Ishikawa (cell line): Measurements from ENCODE around the gene EXOC3L4.

Experiments used
- CEBPB ChIP-seq: IDR thresholded peaks from 2 replicates; pipeline ENCODE4 v1.6.1; 2012
- CREB1 ChIP-seq: IDR thresholded peaks from 2 replicates; pipeline ENCODE4 v1.6.1; 2012; ENCODE audit warnings: low read depth
- EGR1 ChIP-seq: IDR thresholded peaks from 2 replicates; pipeline ENCODE4 v1.6.1; 2012
- EP300 ChIP-seq: IDR thresholded peaks from 2 replicates; pipeline ENCODE4 v1.6.1; 2012; ENCODE audit warnings: borderline replicate concordance
- FOXM1 ChIP-seq: IDR thresholded peaks from 2 replicates; pipeline ENCODE4 v1.6.1; 2012; ENCODE audit warnings: low read depth, borderline replicate concordance
- MAX ChIP-seq: IDR thresholded peaks from 2 replicates; pipeline ENCODE4 v1.6.1; 2012
- NFIC ChIP-seq: IDR thresholded peaks from 2 replicates; pipeline ENCODE4 v1.6.1; 2012
- RAD21 ChIP-seq: IDR thresholded peaks from 2 replicates; pipeline ENCODE4 v1.6.1; 2012; ENCODE audit warnings: low read depth
- REST ChIP-seq: IDR thresholded peaks from 2 replicates; pipeline ENCODE4 v1.6.1; 2012; ENCODE audit warnings: low read depth, mild to moderate bottlenecking
- TAF1 ChIP-seq: IDR thresholded peaks from 2 replicates; pipeline ENCODE4 v1.6.1; 2012; ENCODE audit warnings: low read depth, mild to moderate bottlenecking
- TCF12 ChIP-seq: IDR thresholded peaks from 2 replicates; pipeline ENCODE4 v1.6.1; 2012; ENCODE audit warnings: low read depth
- TEAD4 ChIP-seq: IDR thresholded peaks from 2 replicates; pipeline ENCODE4 v1.6.1; 2012
- USF1 ChIP-seq: IDR thresholded peaks from 2 replicates; pipeline ENCODE4 v1.6.1; 2012
- YY1 ChIP-seq: IDR thresholded peaks from 2 replicates; pipeline ENCODE4 v1.6.1; 2012; ENCODE audit warnings: low read depth
- ZBTB7A ChIP-seq: IDR thresholded peaks from 2 replicates; pipeline ENCODE4 v1.6.1; 2012; ENCODE audit warnings: low read depth

EXOC3L4 gene

GRCh38 chr14:103140316-103141109, 46.0 kb downstream of the EXOC3L4 start:
- TF ChIP-seq CEBPB: no peak
- peak; percentile 88 for TF ChIP-seq NFIC

- peak; percentile 89 for TF ChIP-seq RAD21
- 0 out of 2 replicates have a peak, but pooled peaks have one; percentile 12 for TF ChIP-seq MAX
- no peak for TF ChIP-seq TAF1
Observed at GRCh38 chr14:103141117-103141796, 46.7 kb downstream of the EXOC3L4 start.

GRCh38 chr14:103142026-103142425, 47.5 kb downstream of the EXOC3L4 start:
- no peak for TF ChIP-seq TAF1

- TF ChIP-seq EP300: no peak
- TF ChIP-seq CREB1: no peak
- TF ChIP-seq CEBPB: no peak
- no peak for TF ChIP-seq TEAD4
- no peak for TF ChIP-seq TAF1
- TF ChIP-seq MAX: no peak
- no peak for TF ChIP-seq EGR1
- no peak for TF ChIP-seq RAD21
- TF ChIP-seq NFIC: no peak
- no peak for TF ChIP-seq YY1
- TF ChIP-seq FOXM1: no peak
- TF ChIP-seq TCF12: no peak
- no peak for TF ChIP-seq USF1
- TF ChIP-seq ZBTB7A: no peak
- no peak for TF ChIP-seq REST
Observed at GRCh38 chr14:103142721-103143302, 48.3 kb downstream of the EXOC3L4 start.

GRCh38 chr14:103143506-103143905, 49.0 kb downstream of the EXOC3L4 start:
- TF ChIP-seq EP300 (no peak), RAD21 (no peak), TEAD4 (peak; percentile 65), TAF1 (no peak), YY1 (peak; percentile 70), CREB1 (no peak), FOXM1 (no peak), ZBTB7A (no peak), USF1 (no peak), NFIC (peak; percentile 19; the same call in 1 of the 2 replicates), CEBPB (peak; percentile 38; the same call in 1 of the 2 replicates)

GRCh38 chr14:103144085-103144484, 49.6 kb downstream of the EXOC3L4 start:
- TF ChIP-seq USF1 (no peak), NFIC (peak; percentile 17; the same call in 1 of the 2 replicates), EP300 (no peak), TEAD4 (0 out of 2 replicates have a peak, but pooled peaks have one; percentile 4), FOXM1 (no peak)

GRCh38 chr14:103146141-103146709, 51.7 kb downstream of the EXOC3L4 start:
- TF ChIP-seq MAX: no peak
